Body of pancreas (tissue), 4 donors: ENCODE data around the gene KIR2DL4.
"Not testable (repeated sequence)": the region's sequence is repeated elsewhere in the genome, so short reads cannot be mapped to it uniquely, and the experiment has no call there.

Experiments
- POLR2A ChIP-seq, 3 donors: fragments of 450-650 bp; IDR thresholded peaks; one replicate each; pipeline ENCODE4 v1.6.1; 2016; ENCODE audit warnings: antibody characterized with exemption in 3 of 3, mild to moderate bottlenecking in 2 of 3
- TF ChIP-seq, protein P1 (sequence below), 7 experiments: fragments of 450-650 bp in 4 of 7; fragments of 200-600 bp in 3 of 7; sonication (generic) in 3 of 7; IDR thresholded peaks; one replicate each; pipeline ENCODE4 v1.5.1; 2016 to 2019; ENCODE audit warnings: antibody characterized with exemption in 7 of 7

DNA sequence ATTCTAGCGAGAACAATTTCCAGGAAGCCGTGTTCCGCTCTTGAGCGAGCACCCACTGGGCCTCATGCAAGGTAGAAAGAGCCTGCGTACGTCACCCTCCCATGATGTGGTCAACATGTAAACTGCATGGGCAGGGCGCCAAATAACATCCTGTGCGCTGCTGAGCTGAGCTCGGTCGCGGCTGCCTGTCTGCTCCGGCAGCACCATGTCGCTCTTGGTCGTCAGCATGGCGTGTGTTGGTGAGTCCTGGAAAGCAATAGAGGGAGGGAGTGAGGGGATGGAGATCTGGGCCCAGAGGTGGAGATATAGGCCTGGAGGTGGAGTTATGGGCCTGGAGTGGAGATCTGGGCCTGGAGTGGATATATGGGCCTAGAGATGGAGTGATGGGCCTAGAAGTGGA lies 33.8 kb upstream of the KIR2DL4 start, which contains the start of gene KIR2DL1:
- TF ChIP-seq, protein P1, sequence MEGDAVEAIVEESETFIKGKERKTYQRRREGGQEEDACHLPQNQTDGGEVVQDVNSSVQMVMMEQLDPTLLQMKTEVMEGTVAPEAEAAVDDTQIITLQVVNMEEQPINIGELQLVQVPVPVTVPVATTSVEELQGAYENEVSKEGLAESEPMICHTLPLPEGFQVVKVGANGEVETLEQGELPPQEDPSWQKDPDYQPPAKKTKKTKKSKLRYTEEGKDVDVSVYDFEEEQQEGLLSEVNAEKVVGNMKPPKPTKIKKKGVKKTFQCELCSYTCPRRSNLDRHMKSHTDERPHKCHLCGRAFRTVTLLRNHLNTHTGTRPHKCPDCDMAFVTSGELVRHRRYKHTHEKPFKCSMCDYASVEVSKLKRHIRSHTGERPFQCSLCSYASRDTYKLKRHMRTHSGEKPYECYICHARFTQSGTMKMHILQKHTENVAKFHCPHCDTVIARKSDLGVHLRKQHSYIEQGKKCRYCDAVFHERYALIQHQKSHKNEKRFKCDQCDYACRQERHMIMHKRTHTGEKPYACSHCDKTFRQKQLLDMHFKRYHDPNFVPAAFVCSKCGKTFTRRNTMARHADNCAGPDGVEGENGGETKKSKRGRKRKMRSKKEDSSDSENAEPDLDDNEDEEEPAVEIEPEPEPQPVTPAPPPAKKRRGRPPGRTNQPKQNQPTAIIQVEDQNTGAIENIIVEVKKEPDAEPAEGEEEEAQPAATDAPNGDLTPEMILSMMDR (IDR thresholded peaks at IDR 0.05): not testable (repeated sequence)
- not testable (repeated sequence) for TF ChIP-seq POLR2A (IDR thresholded peaks at IDR 0.05)
